Activated effector memory CD4-positive, alpha-beta T cell treated with Interleukin-2 at 50 U/mL for 16 hours (primary cell): Measurements from ENCODE around the gene ZNF524.
"Not testable (repeated sequence)": the region's sequence is repeated elsewhere in the genome, so short reads cannot be mapped to it uniquely, and the experiment has no call there.

Source experiments
- DNase-seq: peaks from one replicate; pipeline ENCODE4 v3.0.0-alpha.2; 2020

Gene ZNF524

GRCh38 chr19:55581823-55582223 is 18.3 kb upstream of the ZNF524 start:
- DNase-seq, result no peak

- DNase-seq, result not testable (repeated sequence)
These were observed 17.8 kb upstream of the ZNF524 start for GRCh38 chr19:55582284-55582683.

GRCh38 chr19:55583897-55584296 is 16.2 kb upstream of the ZNF524 start:
- not testable (repeated sequence) for DNase-seq

GRCh38 chr19:55584871-55585270 is 15.2 kb upstream of the ZNF524 start:
- DNase-seq, result no peak

- peak; percentile 17 for DNase-seq
These were observed 14.3 kb upstream of the ZNF524 start for GRCh38 chr19:55585658-55586339.

GRCh38 chr19:55586976-55587668 is 13.0 kb upstream of the ZNF524 start:
- peak; percentile 83 for DNase-seq

- no peak for DNase-seq
These were observed 11.3 kb upstream of the ZNF524 start for GRCh38 chr19:55588738-55589137.

GRCh38 chr19:55590109-55590508 is 10.0 kb upstream of the ZNF524 start:
- no peak for DNase-seq

GRCh38 chr19:55590617-55591016 is 9.5 kb upstream of the ZNF524 start:
- DNase-seq, result no peak

GRCh38 chr19:55591555-55591954 is 8.5 kb upstream of the ZNF524 start:
- no peak for DNase-seq

GRCh38 chr19:55592391-55593090 is 7.5 kb upstream of the ZNF524 start:
- DNase-seq, result no peak

GRCh38 chr19:55593096-55593772 is 6.9 kb upstream of the ZNF524 start:
- DNase-seq, result no peak

GRCh38 chr19:55594996-55595545 is 5.0 kb upstream of the ZNF524 start:
- DNase-seq, result no peak

GRCh38 chr19:55596304-55596703 is 3.8 kb upstream of the ZNF524 start:
- DNase-seq, result no peak

GRCh38 chr19:55597501-55597921 is 2.6 kb upstream of the ZNF524 start:
- DNase-seq, result no peak

- no peak for DNase-seq
These were observed 2.1 kb upstream of the ZNF524 start for GRCh38 chr19:55598034-55598433.

GRCh38 chr19:55598719-55599467 is 1.2 kb upstream of the ZNF524 start:
- DNase-seq, result peak; percentile 88

- DNase-seq, result peak; percentile 92
These were observed 633 bp upstream of the ZNF524 start, which contains the start of gene FIZ1 for GRCh38 chr19:55599468-55599841. FIZ1 (minus strand) TSS chr19:55599517; CDS start chr19:55597865, 1,652 bp downstream.

- no peak for DNase-seq
These were observed 557 bp downstream of the ZNF524 start for GRCh38 chr19:55600662-55601028.

GRCh38 chr19:55601084-55601483 is 996 bp downstream of the ZNF524 start:
- DNase-seq, result no peak

- DNase-seq, result no peak
These were observed 2.3 kb downstream of the ZNF524 start for GRCh38 chr19:55602104-55603001.
